ENCODE data around the gene SPOCK1. TPM values are rescaled to one million over a fixed set of nuclear protein-coding genes. Genes with fewer than 3 reads are reported as not detected.

The SPOCK1 gene
- total and polyA plus RNA-seq, 9 of the 15 experiments (the other 6 are each of a cell fraction or from before 2014, with no cell fraction given) = 0.01 to 0.35 (median 0.04) TPM; not detected in 6

- no peak for FAIRE-seq
- no TSS peak for BruUV-seq (replicated peaks)
- TF ChIP-seq, protein P1, sequence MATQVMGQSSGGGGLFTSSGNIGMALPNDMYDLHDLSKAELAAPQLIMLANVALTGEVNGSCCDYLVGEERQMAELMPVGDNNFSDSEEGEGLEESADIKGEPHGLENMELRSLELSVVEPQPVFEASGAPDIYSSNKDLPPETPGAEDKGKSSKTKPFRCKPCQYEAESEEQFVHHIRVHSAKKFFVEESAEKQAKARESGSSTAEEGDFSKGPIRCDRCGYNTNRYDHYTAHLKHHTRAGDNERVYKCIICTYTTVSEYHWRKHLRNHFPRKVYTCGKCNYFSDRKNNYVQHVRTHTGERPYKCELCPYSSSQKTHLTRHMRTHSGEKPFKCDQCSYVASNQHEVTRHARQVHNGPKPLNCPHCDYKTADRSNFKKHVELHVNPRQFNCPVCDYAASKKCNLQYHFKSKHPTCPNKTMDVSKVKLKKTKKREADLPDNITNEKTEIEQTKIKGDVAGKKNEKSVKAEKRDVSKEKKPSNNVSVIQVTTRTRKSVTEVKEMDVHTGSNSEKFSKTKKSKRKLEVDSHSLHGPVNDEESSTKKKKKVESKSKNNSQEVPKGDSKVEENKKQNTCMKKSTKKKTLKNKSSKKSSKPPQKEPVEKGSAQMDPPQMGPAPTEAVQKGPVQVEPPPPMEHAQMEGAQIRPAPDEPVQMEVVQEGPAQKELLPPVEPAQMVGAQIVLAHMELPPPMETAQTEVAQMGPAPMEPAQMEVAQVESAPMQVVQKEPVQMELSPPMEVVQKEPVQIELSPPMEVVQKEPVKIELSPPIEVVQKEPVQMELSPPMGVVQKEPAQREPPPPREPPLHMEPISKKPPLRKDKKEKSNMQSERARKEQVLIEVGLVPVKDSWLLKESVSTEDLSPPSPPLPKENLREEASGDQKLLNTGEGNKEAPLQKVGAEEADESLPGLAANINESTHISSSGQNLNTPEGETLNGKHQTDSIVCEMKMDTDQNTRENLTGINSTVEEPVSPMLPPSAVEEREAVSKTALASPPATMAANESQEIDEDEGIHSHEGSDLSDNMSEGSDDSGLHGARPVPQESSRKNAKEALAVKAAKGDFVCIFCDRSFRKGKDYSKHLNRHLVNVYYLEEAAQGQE (IDR thresholded peaks at IDR 0.05; ENCODE audit: borderline replicate concordance) = peak; percentile 56
- TF ChIP-seq, protein P1 (CRISPR knock-in tag; IDR thresholded peaks at IDR 0.05; ENCODE audit: low read depth) = no peak
- TF ChIP-seq GATAD2A (IDR thresholded peaks at IDR 0.05) = no peak
These were observed 331.9 kb downstream of the SPOCK1 start for GRCh38 chr5:137167187-137167586.

More at GRCh38 chr5:137167187-137167586, 331.9 kb downstream of the SPOCK1 start:
- no peak overlapping the region for H3K4me3 ChIP-seq
- ATAC-seq (no peak), DNase-seq (ENCODE audit: extremely low read depth in 1 of 4, low spot score in 3 of 4) (no peak)
- no peak overlapping the region for H2AFZ ChIP-seq (ENCODE audit: low read depth, low read length)
- H3K4me1 ChIP-seq (replicated peaks in 1 of 2; ENCODE audit: control insufficient read depth in 2 of 2, insufficient read depth in 2 of 2, low read length in 2 of 2) = no peaks in the 10 kb centered on the region
- intact Hi-C loops (cut with micrococcal nuclease) (no loop called here), in situ Hi-C loops (cut with MboI) (no loop called here)
- no peak overlapping the region for H3K9ac ChIP-seq (ENCODE audit: insufficient read depth in 1 of 2, low read depth in 2 of 2, low read length in 2 of 2)
- POLR2A ChIA-PET = no interaction called here
- H3K9me1 ChIP-seq (ENCODE audit: control insufficient read depth, insufficient read depth, low read length) = no peaks in the 10 kb centered on the region
- H3K36me3 ChIP-seq (ENCODE audit: control insufficient read depth, insufficient read depth, low read length) = no peaks in the 10 kb centered on the region
- CTCF ChIA-PET (ENCODE audit: low intra/inter-chr PET ratio) = no interaction called here
- no peaks in the 10 kb centered on the region for H3K79me2 ChIP-seq (ENCODE audit: control insufficient read depth, insufficient read depth, low read length)
- no peaks in the 10 kb centered on the region for H3K9me3 ChIP-seq (replicated peaks; ENCODE audit: control insufficient read depth, insufficient read depth, low read depth, low read length)
- H4K20me1 ChIP-seq (replicated peaks; ENCODE audit: control insufficient read depth, insufficient read depth, low read length) = no peaks in the 10 kb centered on the region
- no peak overlapping the region for H3K27ac ChIP-seq (ENCODE audit: extremely low read depth, low read depth, low read length)
- no peak overlapping the region for H3K4me2 ChIP-seq (ENCODE audit: insufficient read depth, low read length)
- no peaks in the 10 kb centered on the region for H3K27me3 ChIP-seq (ENCODE audit: control insufficient read depth in 2 of 2, insufficient read depth in 2 of 2, low read length in 2 of 2)
